Endothelial cell of umbilical vein (primary cell): Measurements from ENCODE around the gene MINDY4. TPM values are rescaled to one million over a fixed set of nuclear protein-coding genes. Genes with fewer than 3 reads are reported as not detected.

Experiments
- BruUV-seq: library from RNA; stranded (reverse); fragments of 400-500 nt; replicated peaks from 2 replicates; lab custom pipeline; 2021; lab: Mats Ljungman, UMichigan
- CTCF ChIA-PET: fragments of 300-600, 350-600 bp; sonication (Branson Sonifier 250); formaldehyde crosslinking; loops from one replicate; lab custom pipeline; 2021; ENCODE audit warnings: antibody characterized with exemption, inconsistent platforms; lab: Charles Lee
- POLR2A ChIA-PET: fragments of 300-600, 350-600 bp; sonication (Branson Sonifier 250); formaldehyde crosslinking; loops from one replicate; lab custom pipeline; 2021; ENCODE audit warnings: antibody characterized with exemption, inconsistent platforms; lab: Charles Lee
- DNase-seq: peaks from one replicate; pipeline ENCODE4 v3.0.0-alpha.2; 2011; ENCODE audit warnings: low read depth, low spot score
- FAIRE-seq: peaks from 2 replicates; lab custom pipeline; 2011; peaks lifted over from hg19 to GRCh38; lab: Jason Lieb, UNC
- H2AFZ ChIP-seq: 2 replicates; pipeline ENCODE4 v1.6.0; 2012; ENCODE audit warnings: low read depth, low read length, control low read depth, inconsistent platforms
- H3K27ac ChIP-seq: 2 replicates; pipeline ENCODE4 v1.5.1; 2011; ENCODE audit warnings: low read depth, mild to moderate bottlenecking, control low read depth, low read length, moderate library complexity; ENCODE audit not compliant: insufficient read depth
- H3K27me3 ChIP-seq, 2 experiments: 2 replicates each; pipeline versions ENCODE4 v1.6.0 to v1.6.1; 2011; ENCODE audit warnings: low read length in 2 of 2, mixed read lengths in 1 of 2; ENCODE audit not compliant: control insufficient read depth in 2 of 2, insufficient read depth in 2 of 2
- H3K36me3 ChIP-seq, 2 experiments: 2 replicates in 1 of 2; 3 replicates in 1 of 2; pipeline ENCODE4 v1.5.1; 2011; ENCODE audit warnings: low read length in 2 of 2, mild to moderate bottlenecking in 1 of 2, moderate library complexity in 1 of 2; ENCODE audit not compliant: control insufficient read depth in 2 of 2, insufficient read depth in 2 of 2; ENCODE audit errors: extremely low read depth in 1 of 2
- H3K4me1 ChIP-seq: 3 replicates; pipeline ENCODE4 v1.5.1; 2011; ENCODE audit warnings: mild to moderate bottlenecking, low read length; ENCODE audit not compliant: control insufficient read depth, insufficient read depth; ENCODE audit errors: extremely low read depth
- H3K4me2 ChIP-seq: 2 replicates; pipeline ENCODE4 v1.6.1; 2011; ENCODE audit warnings: low read length, control low read depth, mixed read lengths; ENCODE audit not compliant: insufficient read depth
- H3K4me3 ChIP-seq, 3 experiments: fragments of 200-600 bp in 1 of 3; sonication (generic), shearing (Covaris generic) in 1 of 3; replicated peaks in 1 of 3; 2 replicates each; pipeline ENCODE4 v1.5.1; 2011 to 2016; ENCODE audit warnings: control low read depth in 3 of 3, low read length in 3 of 3, mild to moderate bottlenecking in 2 of 3, inconsistent platforms in 1 of 3, low read depth in 1 of 3, moderate library complexity in 1 of 3; ENCODE audit not compliant: insufficient read depth in 1 of 3
- H3K79me2 ChIP-seq: 2 replicates; pipeline ENCODE4 v1.6.0; 2012; ENCODE audit warnings: low read length, inconsistent platforms; ENCODE audit not compliant: control insufficient read depth, insufficient read depth
- H3K9ac ChIP-seq: replicated peaks from 2 replicates; pipeline ENCODE3; 2011; ENCODE audit warnings: low read length, control low read depth; ENCODE audit not compliant: insufficient read depth; ENCODE audit errors: extremely low read depth
- H3K9me1 ChIP-seq: replicated peaks from 3 replicates; pipeline ENCODE4 v1.6.0; 2011; ENCODE audit warnings: mild to moderate bottlenecking, low read length; ENCODE audit not compliant: control insufficient read depth, insufficient read depth; ENCODE audit errors: extremely low read depth
- H3K9me3 ChIP-seq: replicated peaks from 2 replicates; pipeline ENCODE4 v1.5.1; 2012; ENCODE audit warnings: low read length, inconsistent platforms; ENCODE audit not compliant: control insufficient read depth, insufficient read depth
- H4K20me1 ChIP-seq: replicated peaks from 2 replicates; pipeline ENCODE3; 2011; ENCODE audit warnings: mild to moderate bottlenecking, low read length; ENCODE audit not compliant: control insufficient read depth, insufficient read depth; ENCODE audit errors: extremely low read depth
- EZH2 ChIP-seq: IDR thresholded peaks from 2 replicates; pipeline ENCODE4 v1.6.1; 2012; ENCODE audit warnings: borderline replicate concordance, low read depth, mild to moderate bottlenecking, moderate library complexity, low read length, inconsistent platforms; ENCODE audit not compliant: severe bottlenecking
- FOS ChIP-seq: IDR thresholded peaks from 2 replicates; pipeline ENCODE4 v1.6.1; 2011; ENCODE audit warnings: mild to moderate bottlenecking, low read length, moderate library complexity, borderline replicate concordance; ENCODE audit not compliant: insufficient read depth
- GATA2 ChIP-seq: IDR thresholded peaks from 2 replicates; pipeline ENCODE4 v1.7.0; 2011; ENCODE audit warnings: low read depth, mild to moderate bottlenecking, moderate library complexity, mixed read lengths, low read length; ENCODE audit not compliant: insufficient read length, insufficient read depth
- JUN ChIP-seq: IDR thresholded peaks from 2 replicates; pipeline ENCODE4 v1.6.1; 2011; ENCODE audit warnings: borderline replicate concordance, low read depth; ENCODE audit not compliant: insufficient read length, insufficient read depth
- MYC ChIP-seq: IDR thresholded peaks from one replicate; pipeline ENCODE4 v1.6.1; 2011; ENCODE audit warnings: mild to moderate bottlenecking, low read depth, low read length
- POLR2A ChIP-seq: IDR thresholded peaks from 2 replicates; pipeline ENCODE4 v1.6.1; 2012; ENCODE audit warnings: low read depth, mild to moderate bottlenecking, control low read depth, low read length
- POLR2AphosphoS5 ChIP-seq: IDR thresholded peaks from 2 replicates; pipeline ENCODE4 v1.6.1; 2012; ENCODE audit warnings: low read depth, mild to moderate bottlenecking, control low read depth, low read length, moderate library complexity; ENCODE audit not compliant: insufficient read depth
- dilution Hi-C: fragments of 300-500 bp; cut with MboI; formaldehyde crosslinking; loops from one replicate; pipeline ENCODE4 v1.15.0; 2019; ENCODE audit warnings: low sequenced_read_pairs; ENCODE audit not compliant: extremely low pct_ligation_motif_present
- intact Hi-C: fragments of 100-400 bp; cut with micrococcal nuclease; formaldehyde crosslinking; loops from one replicate; pipeline ENCODE4 v1.10.0; 2022
- polyA plus RNA-seq, 4 experiments: library from polyadenylated mRNA; depleted of rRNA in 3 of 4; stranded (reverse) in 3 of 4; unstranded in 1 of 4; fragments of >200 nt; gene quantifications; 2 replicates each; pipeline versions ENCODE4 v1.2.1 to v1.2.3, GENCODE V29; 2011 to 2012; ENCODE audit warnings: missing spikeins in 1 of 4
- total RNA-seq: library from RNA; stranded (reverse); gene quantifications from 2 replicates; pipeline ENCODE4 v1.2.3, GENCODE V29; 2021
- TF ChIP-seq, protein P1 (sequence below), 2 donors: IDR thresholded peaks; 1 replicate in 1 of 2; 2 replicates in 1 of 2; pipeline ENCODE4 v1.5.1; 2011; ENCODE audit warnings: low read length in 2 of 2, mild to moderate bottlenecking in 2 of 2, moderate library complexity in 2 of 2, control low read depth in 1 of 2, inconsistent platforms in 1 of 2, low read depth in 1 of 2; ENCODE audit not compliant: insufficient read depth in 1 of 2; ENCODE audit errors: extremely low read depth in 1 of 2
- TF ChIP-seq, protein P2 (sequence below): IDR thresholded peaks from 2 replicates; pipeline ENCODE4 v1.6.1; 2011; ENCODE audit not compliant: insufficient read depth, insufficient read length

MINDY4 gene
- total and polyA plus RNA-seq, 2 donors (not counting 3 experiments of a cell fraction or from before 2014, with no cell fraction given), result 2.2 to 4.7 TPM

DNA sequence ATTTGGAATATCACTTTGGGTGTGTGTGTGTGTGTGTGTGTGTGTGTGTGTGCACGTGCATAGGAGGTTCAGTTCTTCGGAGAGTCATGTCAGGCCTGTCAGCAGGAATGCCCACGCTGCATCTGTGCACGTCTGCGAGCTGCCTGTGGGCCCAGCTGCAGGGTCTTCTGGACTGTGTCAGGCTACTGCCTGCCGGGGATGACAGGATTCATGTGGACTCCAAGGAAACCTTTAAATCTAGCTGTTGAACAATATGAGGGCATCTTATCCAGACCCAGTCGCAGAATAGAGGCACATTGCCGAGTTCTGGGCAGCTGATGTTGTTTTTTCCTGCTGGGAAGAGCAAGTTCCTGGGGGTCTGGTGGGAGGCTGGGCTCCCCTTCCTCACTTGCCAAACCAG lies 159.4 kb downstream of the MINDY4 start:
- dilution Hi-C loops (no loop called here), intact Hi-C loops (no loop called here)
- no TSS peak for BruUV-seq
- no peak overlapping the region for H2AFZ ChIP-seq
- TF ChIP-seq FOS (no peak), POLR2A (no peak), JUN (no peak), EZH2 (no peak), GATA2 (no peak), MYC (no peak), POLR2AphosphoS5 (no peak)
- TF ChIP-seq, protein P1, sequence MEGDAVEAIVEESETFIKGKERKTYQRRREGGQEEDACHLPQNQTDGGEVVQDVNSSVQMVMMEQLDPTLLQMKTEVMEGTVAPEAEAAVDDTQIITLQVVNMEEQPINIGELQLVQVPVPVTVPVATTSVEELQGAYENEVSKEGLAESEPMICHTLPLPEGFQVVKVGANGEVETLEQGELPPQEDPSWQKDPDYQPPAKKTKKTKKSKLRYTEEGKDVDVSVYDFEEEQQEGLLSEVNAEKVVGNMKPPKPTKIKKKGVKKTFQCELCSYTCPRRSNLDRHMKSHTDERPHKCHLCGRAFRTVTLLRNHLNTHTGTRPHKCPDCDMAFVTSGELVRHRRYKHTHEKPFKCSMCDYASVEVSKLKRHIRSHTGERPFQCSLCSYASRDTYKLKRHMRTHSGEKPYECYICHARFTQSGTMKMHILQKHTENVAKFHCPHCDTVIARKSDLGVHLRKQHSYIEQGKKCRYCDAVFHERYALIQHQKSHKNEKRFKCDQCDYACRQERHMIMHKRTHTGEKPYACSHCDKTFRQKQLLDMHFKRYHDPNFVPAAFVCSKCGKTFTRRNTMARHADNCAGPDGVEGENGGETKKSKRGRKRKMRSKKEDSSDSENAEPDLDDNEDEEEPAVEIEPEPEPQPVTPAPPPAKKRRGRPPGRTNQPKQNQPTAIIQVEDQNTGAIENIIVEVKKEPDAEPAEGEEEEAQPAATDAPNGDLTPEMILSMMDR (IDR thresholded peaks at IDR 0.05; ENCODE audit: extremely low read depth in 1 of 2, insufficient read depth in 1 of 2, low read depth in 1 of 2, low read length in 2 of 2), result no peak
- TF ChIP-seq, protein P2, sequence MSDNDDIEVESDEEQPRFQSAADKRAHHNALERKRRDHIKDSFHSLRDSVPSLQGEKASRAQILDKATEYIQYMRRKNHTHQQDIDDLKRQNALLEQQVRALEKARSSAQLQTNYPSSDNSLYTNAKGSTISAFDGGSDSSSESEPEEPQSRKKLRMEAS, result no peak
- H3K9me1 ChIP-seq, result no peaks in the 10 kb centered on the region
- ChIA-PET POLR2A (no interaction called here), CTCF (interaction anchor here (1.4 to 3.1 kb wide), 3 partner anchors 8 to 192 kb away, joined by 6 to 29 read pairs (median 6); no protein-coding TSS in a partner anchor)
- H4K20me1 ChIP-seq, result no peaks in the 10 kb centered on the region
- no peak overlapping the region for H3K9ac ChIP-seq
- no peak overlapping the region for H3K4me2 ChIP-seq
- no peak for FAIRE-seq
- H3K9me3 ChIP-seq, result no peaks in the 10 kb centered on the region
- DNase-seq, result no peak
- H3K4me1 ChIP-seq, result no peaks in the 10 kb centered on the region
- no peak overlapping the region for H3K4me3 ChIP-seq
- H3K27ac ChIP-seq, result no peak overlapping the region
- no peaks in the 10 kb centered on the region for H3K79me2 ChIP-seq
- H3K36me3 ChIP-seq, result no peaks in the 10 kb centered on the region
- H3K27me3 ChIP-seq, result no peaks in the 10 kb centered on the region
